Ovary (tissue), 9 donors: ENCODE results near the gene SLCO3A1. TPM values are rescaled to one million over a fixed set of nuclear protein-coding genes. Genes with fewer than 3 reads are reported as not detected.

Experiments
- DNase-seq, 5 donors: peaks; one replicate each; pipeline ENCODE4 v3.0.0-alpha.2; 2019 to 2020
- H3K27ac ChIP-seq, 2 donors: fragments of 200-600 bp; one replicate each; pipeline versions ENCODE4 v1.5.1 to v1.8.0; 2019 to 2022
- H3K27me3 ChIP-seq: fragments of 200-600 bp; one replicate; pipeline ENCODE4 v1.8.0; 2022
- H3K36me3 ChIP-seq: fragments of 200-600 bp; sonication (generic); one replicate; pipeline ENCODE4 v1.5.1; 2019
- H3K4me1 ChIP-seq: one replicate; pipeline ENCODE4 v1.8.1; 2013; ENCODE audit warnings: mild to moderate bottlenecking, moderate library complexity; ENCODE audit not compliant: insufficient read depth
- H3K4me3 ChIP-seq: fragments of 200-600 bp; sonication (generic); one replicate; pipeline ENCODE4 v1.5.1; 2017
- H3K9me3 ChIP-seq, 2 donors: fragments of 200-600 bp in 1 of 2; sonication (generic) in 1 of 2; one replicate each; pipeline versions ENCODE4 v1.5.1 to v1.8.1; 2013 to 2019; ENCODE audit warnings: mild to moderate bottlenecking in 1 of 2, moderate library complexity in 1 of 2
- CTCF ChIP-seq, 3 donors: fragments of 450-650 bp in 2 of 3; fragments of 200-600 bp in 1 of 3; IDR thresholded peaks; one replicate each; pipeline versions ENCODE4 v1.5.1 to v1.8.0; 2016 to 2022; ENCODE audit warnings: antibody characterized with exemption in 3 of 3, mild to moderate bottlenecking in 1 of 3
- EP300 ChIP-seq: sonication (generic); formaldehyde crosslinking; IDR thresholded peaks from one replicate; pipeline ENCODE4 v1.6.1; 2017; ENCODE audit warnings: antibody characterized with exemption
- POLR2A ChIP-seq: fragments of 450-650 bp; IDR thresholded peaks from one replicate; pipeline ENCODE4 v1.6.1; 2017; ENCODE audit warnings: antibody characterized with exemption, mild to moderate bottlenecking, moderate library complexity
- WGBS, 3 donors: extraction: QIAGEN DNeasy Blood & Tissue Kit in 1 of 3; methylation state at CpG; one replicate each; pipeline versions ENCODE4 v1.1.5 to v1.1.7; 2013 to 2017; 5-methylcytosine and 5-hydroxymethylcytosine counted together
- intact Hi-C, 4 donors: fragments of 100-400 bp; cut with DNase I; formaldehyde crosslinking; loops; one replicate each; pipeline versions ENCODE4 v1.11.0 to v1.15.1; 2022 to 2023
- polyA plus RNA-seq, 2 donors: library from polyadenylated mRNA; stranded (reverse); fragments of 200-250 nt in 1 of 2; fragments of 350-450 nt in 1 of 2; fragmentation: Illumina TruSeq in 1 of 2; extraction: RNeasy Lipid Tissue Mini Kit (QIAGEN cat#74804) in 1 of 2; gene quantifications; one replicate each; pipeline ENCODE4 v1.2.3, GENCODE V29; 2013 to 2014
- total RNA-seq, 7 donors: library from RNA; depleted of rRNA in 2 of 7; stranded (reverse); fragments of >200 nt in 2 of 7; fragmentation: NEBNext Ultra II Directional in 3 of 7; extraction: Animal tissue kit (Norgen Biotek cat#: 25700) in 3 of 7; gene quantifications; one replicate each; pipeline versions ENCODE4 v1.1.0 to v1.2.4, GENCODE V29; 2016 to 2023
- donor health status: DM: no; HTN: no; CAD: no; lungs with moderate emphysema.
- donor health status: DM: no; HTN: no; CAD: no.
- donor health status: Bipolar disorder and iron deficiency.
- donor health status: DM: yes; HTN: yes; CAD: no.
- donor health status: DM: no; HTN: no; CAD: no.
- donor health status: DM: yes; HTN: yes; CAD: no.

The SLCO3A1 gene
- total and polyA plus RNA-seq, 9 donors: 5.0 to 20.0 (median 12.5) TPM

- H3K27me3 ChIP-seq: no peaks in the 10 kb centered on the region
- peaks cover 27% of the 10 kb centered on the region for H3K4me1 ChIP-seq
- H3K9me3 ChIP-seq: no peaks in the 10 kb centered on the region
- WGBS, 3 donors: 44 to 60% (median 54%) methylated on average over 6 of the region's 6 CpGs
- DNase-seq: no peak
- no peak overlapping the region for H3K27ac ChIP-seq
- TF ChIP-seq POLR2A: no peak
- no peak for TF ChIP-seq EP300
- TF ChIP-seq CTCF (IDR thresholded peaks at IDR 0.05): no peak
- intact Hi-C loops: loop anchor here in 1 of 4 donors (10.0 kb wide), 1 partner anchor 91 kb away; the partner anchor contains the start of gene SLCO3A1
- no peaks in the 10 kb centered on the region for H3K36me3 ChIP-seq
- no peak overlapping the region for H3K4me3 ChIP-seq
Measured at GRCh38 chr15:91946075-91946474, 92.6 kb downstream of the SLCO3A1 start.

DNA sequence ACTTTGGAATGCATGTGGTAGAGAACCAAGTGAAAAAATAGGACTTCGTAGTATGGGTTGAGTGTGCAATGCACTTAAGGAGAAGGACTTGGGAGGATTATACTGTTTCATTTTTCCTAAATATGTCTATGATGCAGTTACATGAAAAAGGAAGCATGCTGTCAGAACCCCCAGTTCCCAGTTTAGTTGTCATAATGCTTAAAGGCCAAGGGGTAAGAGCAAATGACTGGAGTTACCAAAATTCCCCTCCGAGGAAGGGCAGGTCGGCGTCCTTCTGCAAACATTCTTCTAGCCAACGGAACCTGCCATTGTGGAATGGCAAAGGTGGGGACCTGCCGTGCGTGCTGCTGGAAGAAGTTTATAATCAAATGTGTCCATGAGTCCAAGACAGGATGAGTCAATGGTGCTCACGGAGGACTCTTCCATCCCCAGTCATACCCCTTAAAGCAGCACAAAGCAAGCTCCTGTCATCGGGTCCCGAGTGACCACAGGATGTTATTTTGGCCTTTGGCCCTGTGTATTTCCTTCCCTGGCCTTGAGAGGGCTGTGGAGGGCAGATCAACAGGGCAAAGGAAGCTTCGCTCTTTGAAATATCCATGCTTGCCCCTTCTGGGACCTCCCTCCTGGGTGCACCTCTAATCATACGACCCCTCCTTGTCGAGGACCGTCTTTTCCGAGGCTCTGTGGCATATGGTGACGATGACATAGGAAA lies 93.2 kb downstream of the SLCO3A1 start:
- H3K9me3 ChIP-seq: no peaks in the 10 kb centered on the region
- no peak overlapping the region for H3K27ac ChIP-seq
- no peak overlapping the region for H3K4me3 ChIP-seq
- intact Hi-C loops: loop anchor here in 1 of 4 donors (10.0 kb wide), 1 partner anchor 92 kb away; the partner anchor contains the start of gene SLCO3A1
- no peaks in the 10 kb centered on the region for H3K27me3 ChIP-seq
- no peaks in the 10 kb centered on the region for H3K36me3 ChIP-seq
- TF ChIP-seq POLR2A: no peak
- no peak for TF ChIP-seq CTCF (IDR thresholded peaks at IDR 0.05)
- no peak for TF ChIP-seq EP300
- H3K4me1 ChIP-seq: peaks cover 25% of the 10 kb centered on the region
- DNase-seq: no peak
- WGBS, 3 donors: 75 to 83% (median 76%) methylated on average over 16 of the region's 16 CpGs

DNA sequence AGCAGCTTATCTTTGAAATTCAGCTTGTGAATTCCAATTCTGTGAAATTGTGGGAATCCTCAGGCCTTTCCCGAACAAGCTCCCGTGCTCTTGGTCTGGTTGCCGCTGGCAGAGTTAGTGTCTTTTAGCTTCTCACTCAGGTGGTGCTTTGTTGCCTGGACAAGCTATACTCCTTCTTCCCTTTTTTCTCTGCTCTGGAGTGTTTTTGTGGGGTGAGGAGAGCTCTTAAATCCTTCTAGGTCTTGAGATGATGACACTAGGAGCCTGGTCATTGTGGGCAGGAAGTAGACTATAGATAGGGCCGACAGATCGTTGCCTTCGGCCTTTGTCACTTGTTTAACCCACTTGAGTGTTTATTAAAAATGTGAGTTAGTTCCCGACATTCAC lies 93.8 kb downstream of the SLCO3A1 start:
- 74 to 89% (median 75%) methylated on average over 7 of the region's 7 CpGs for WGBS, 3 donors
- H3K4me3 ChIP-seq: no peak overlapping the region
- no peaks in the 10 kb centered on the region for H3K27me3 ChIP-seq
- no peaks in the 10 kb centered on the region for H3K9me3 ChIP-seq
- H3K36me3 ChIP-seq: no peaks in the 10 kb centered on the region
- TF ChIP-seq POLR2A: no peak
- no peak for TF ChIP-seq EP300
- TF ChIP-seq CTCF (IDR thresholded peaks at IDR 0.05): no peak
- peaks cover 24% of the 10 kb centered on the region for H3K4me1 ChIP-seq
- H3K27ac ChIP-seq: no peak overlapping the region
- intact Hi-C loops: loop anchor here in 1 of 4 donors (10.0 kb wide), 1 partner anchor 92 kb away; the partner anchor contains the start of gene SLCO3A1
- no peak for DNase-seq

GRCh38 chr15:91947683-91948608 lies 94.4 kb downstream of the SLCO3A1 start:
- no peak overlapping the region for H3K4me3 ChIP-seq
- no peaks in the 10 kb centered on the region for H3K9me3 ChIP-seq
- no peak overlapping the region for H3K27ac ChIP-seq
- intact Hi-C loops: loop anchor here in 1 of 4 donors (10.0 kb wide), 1 partner anchor 93 kb away; the partner anchor contains the start of gene SLCO3A1
- peaks cover 18% of the 10 kb centered on the region for H3K4me1 ChIP-seq
- H3K36me3 ChIP-seq: no peaks in the 10 kb centered on the region
- no peak for DNase-seq
- H3K27me3 ChIP-seq: no peaks in the 10 kb centered on the region
- 55 to 58% (median 56%) methylated on average over 19 of the region's 19 CpGs for WGBS, 3 donors
- no peak for TF ChIP-seq POLR2A
